GM12875 (cell line): ENCODE measurements around the gene PRKAG2.

ENCODE experiments used
- H3K4me3 ChIP-seq: one replicate; pipeline ENCODE4 v1.5.1; 2011; ENCODE audit warnings: low read depth, low read length, control low read depth
- CTCF ChIP-seq: IDR thresholded peaks from 2 replicates; pipeline ENCODE4 v1.5.1; 2011; ENCODE audit warnings: low read depth, mild to moderate bottlenecking, control low read depth, inconsistent platforms, low read length, moderate library complexity, borderline replicate concordance; ENCODE audit not compliant: insufficient read depth

PRKAG2 gene

DNA sequence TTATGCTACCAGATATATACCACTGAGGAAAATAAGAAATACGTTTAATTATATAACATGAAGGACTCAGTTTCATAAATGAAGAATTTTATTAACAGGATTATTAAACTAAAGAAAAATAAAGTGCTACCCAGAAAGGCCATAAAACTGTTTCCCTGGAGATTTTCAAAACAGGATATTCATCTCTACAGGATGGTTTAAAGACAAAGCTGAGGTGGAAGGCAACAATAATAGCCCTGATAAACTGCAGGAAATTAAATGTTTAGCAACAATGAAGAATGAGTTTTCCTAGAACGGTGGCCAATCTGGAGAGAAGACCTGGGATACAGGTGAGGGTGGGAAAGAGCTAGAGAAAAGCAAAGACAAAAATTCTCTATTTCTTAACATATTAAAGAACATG is 369.1 kb downstream of the PRKAG2 start:
- H3K4me3 ChIP-seq, result no peak overlapping the region
- no peak for TF ChIP-seq CTCF

DNA sequence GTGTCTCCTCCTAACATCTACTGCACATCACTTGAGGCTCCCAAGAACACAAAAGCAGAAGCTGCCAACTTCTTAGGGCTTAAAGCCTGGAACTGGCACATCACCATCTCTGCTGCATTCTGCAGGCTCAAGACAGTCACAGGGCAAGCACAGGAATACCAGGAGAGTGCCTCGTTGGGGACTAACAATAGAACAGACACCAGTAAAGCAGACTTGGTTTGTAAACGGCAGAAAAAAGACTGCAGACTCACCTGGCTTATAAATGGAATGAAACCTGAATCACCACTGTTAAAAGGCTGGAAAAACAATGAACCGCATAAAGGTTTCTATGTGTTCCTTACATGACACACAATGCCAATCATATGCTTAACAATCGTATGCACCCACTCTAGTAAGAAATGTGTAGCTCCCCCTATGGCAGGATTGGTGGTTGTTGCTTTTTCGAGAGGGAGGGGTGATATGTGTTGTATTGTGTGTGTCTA is 370.0 kb downstream of the PRKAG2 start:
- H3K4me3 ChIP-seq, result no peak overlapping the region
- TF ChIP-seq CTCF, result no peak
